ENCODE results near the gene ZNF598.
A peak's percentile ranks its signal among the peaks of the same experiment; 100 is the strongest.

ZNF598 gene

GRCh38 chr16:1990351-1991134 lies 19.1 kb downstream of the ZNF598 start:
- DNase-seq (ENCODE audit: low spot score), result peak; percentile 66

GRCh38 chr16:1990101-1990350 lies 19.6 kb downstream of the ZNF598 start:
- no peak for DNase-seq (ENCODE audit: low spot score)

GRCh38 chr16:1989209-1990100 lies 20.2 kb downstream of the ZNF598 start, which contains the start of gene SYNGR3:
Gene SYNGR3, plus strand, starts transcription at chr16:1989970. Its CDS starts 133 bp downstream, at chr16:1990103.
- DNase-seq (ENCODE audit: low spot score), result peak; percentile 59

- no peak for DNase-seq (ENCODE audit: low spot score)
Observed at GRCh38 chr16:1987198-1987597, 22.4 kb downstream of the ZNF598 start.

GRCh38 chr16:1985466-1986150 lies 24.0 kb downstream of the ZNF598 start:
- no peak for DNase-seq (ENCODE audit: low spot score)

- DNase-seq (ENCODE audit: low spot score), result no peak
Observed at GRCh38 chr16:1984347-1985225, 25.0 kb downstream of the ZNF598 start.

- DNase-seq (ENCODE audit: low spot score), result peak; percentile 98
Observed at GRCh38 chr16:1983544-1984346, 25.9 kb downstream of the ZNF598 start, which contains the start of gene GFER. Gene GFER, plus strand, starts transcription at chr16:1984193. Its CDS starts 26 bp downstream, at chr16:1984219.

GRCh38 chr16:1982991-1983543 lies 26.6 kb downstream of the ZNF598 start:
- no peak for DNase-seq (ENCODE audit: low spot score)

- no peak for DNase-seq (ENCODE audit: low spot score)
Observed at GRCh38 chr16:1982013-1982433, 27.6 kb downstream of the ZNF598 start.

- no peak for DNase-seq (ENCODE audit: low spot score)
Observed at GRCh38 chr16:1981398-1981836, 28.2 kb downstream of the ZNF598 start, which contains the start of gene NOXO1. Gene NOXO1, minus strand, starts transcription at chr16:1981469. Its CDS starts 290 bp downstream, at chr16:1981179.

- DNase-seq (ENCODE audit: low spot score), result no peak
Observed at GRCh38 chr16:1980770-1981087, 28.9 kb downstream of the ZNF598 start.

GRCh38 chr16:1980030-1980769 lies 29.4 kb downstream of the ZNF598 start:
- DNase-seq (ENCODE audit: low spot score), result no peak

- DNase-seq (ENCODE audit: low spot score), result peak; percentile 88
Observed at GRCh38 chr16:1979271-1980029, 30.2 kb downstream of the ZNF598 start.

- peak; percentile 59 for DNase-seq (ENCODE audit: low spot score)
Observed at GRCh38 chr16:1978476-1979120, 31.0 kb downstream of the ZNF598 start.

- DNase-seq (ENCODE audit: low spot score), result no peak
Observed at GRCh38 chr16:1977875-1978268, 31.7 kb downstream of the ZNF598 start.

GRCh38 chr16:1976951-1977874 lies 32.4 kb downstream of the ZNF598 start:
- no peak for DNase-seq (ENCODE audit: low spot score)

GRCh38 chr16:1976216-1976520 lies 33.5 kb downstream of the ZNF598 start:
- no peak for DNase-seq (ENCODE audit: low spot score)
